ENCODE data around the gene GRK5. TPM values are rescaled to one million over a fixed set of nuclear protein-coding genes. Genes with fewer than 3 reads are reported as not detected.

Gene GRK5
- total RNA-seq, 1 experiment from 2014 or later, result 29.0 TPM

DNA sequence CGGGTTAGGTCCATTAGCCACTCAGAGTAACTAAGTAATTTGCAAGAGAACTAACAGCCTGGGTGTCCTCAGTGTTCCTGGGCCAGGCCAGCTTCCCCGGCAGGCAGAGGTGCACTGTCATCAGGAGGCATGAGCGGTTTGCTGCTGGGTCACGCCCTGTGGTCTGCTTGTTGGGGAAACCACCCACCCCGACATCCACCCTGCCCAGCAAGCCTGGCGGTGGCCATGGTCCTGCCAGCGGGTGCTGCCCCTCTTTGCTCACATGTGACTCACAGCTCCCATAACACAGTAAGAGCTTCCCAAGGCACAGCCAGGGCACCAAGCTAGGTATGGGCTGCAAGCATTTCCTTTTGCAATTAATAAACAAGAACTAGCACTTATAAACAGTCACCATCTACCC lies 259.3 kb downstream of the GRK5 start:
- H3K9me3 ChIP-seq (ENCODE audit: control insufficient read depth, insufficient read depth, low read depth, low read length), result no peaks in the 10 kb centered on the region
- in situ Hi-C loops (cut with HindIII; ENCODE audit: low pct_unique_long_range_greater_than_20kb, low sequenced_read_pairs), result no loop called here
- H3K4me1 ChIP-seq (ENCODE audit: control insufficient read depth, insufficient read depth, low read length), result 0 out of 2 replicates have a peak, but pooled peaks cover 2% of the 10 kb centered on the region
- BruUV-seq (replicated peaks), result no TSS peak
- H3K27me3 ChIP-seq (ENCODE audit: control insufficient read depth, insufficient read depth, low read length), result no peaks in the 10 kb centered on the region
- no peak for DNase-seq (ENCODE audit: low read depth, low spot score)
- POLR2A ChIA-PET, result interaction anchor here (0.5 kb wide), 1 partner anchor 14 kb away, joined by 5 read pairs; no protein-coding TSS in a partner anchor
- H3K4me3 ChIP-seq (ENCODE audit: low read depth in 2 of 2, low read length in 2 of 2), result no peak overlapping the region
- peak; percentile 59 for ATAC-seq
- TF ChIP-seq, protein P1, sequence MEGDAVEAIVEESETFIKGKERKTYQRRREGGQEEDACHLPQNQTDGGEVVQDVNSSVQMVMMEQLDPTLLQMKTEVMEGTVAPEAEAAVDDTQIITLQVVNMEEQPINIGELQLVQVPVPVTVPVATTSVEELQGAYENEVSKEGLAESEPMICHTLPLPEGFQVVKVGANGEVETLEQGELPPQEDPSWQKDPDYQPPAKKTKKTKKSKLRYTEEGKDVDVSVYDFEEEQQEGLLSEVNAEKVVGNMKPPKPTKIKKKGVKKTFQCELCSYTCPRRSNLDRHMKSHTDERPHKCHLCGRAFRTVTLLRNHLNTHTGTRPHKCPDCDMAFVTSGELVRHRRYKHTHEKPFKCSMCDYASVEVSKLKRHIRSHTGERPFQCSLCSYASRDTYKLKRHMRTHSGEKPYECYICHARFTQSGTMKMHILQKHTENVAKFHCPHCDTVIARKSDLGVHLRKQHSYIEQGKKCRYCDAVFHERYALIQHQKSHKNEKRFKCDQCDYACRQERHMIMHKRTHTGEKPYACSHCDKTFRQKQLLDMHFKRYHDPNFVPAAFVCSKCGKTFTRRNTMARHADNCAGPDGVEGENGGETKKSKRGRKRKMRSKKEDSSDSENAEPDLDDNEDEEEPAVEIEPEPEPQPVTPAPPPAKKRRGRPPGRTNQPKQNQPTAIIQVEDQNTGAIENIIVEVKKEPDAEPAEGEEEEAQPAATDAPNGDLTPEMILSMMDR (IDR thresholded peaks at IDR 0.05), result no peak
- TF ChIP-seq, protein P2, sequence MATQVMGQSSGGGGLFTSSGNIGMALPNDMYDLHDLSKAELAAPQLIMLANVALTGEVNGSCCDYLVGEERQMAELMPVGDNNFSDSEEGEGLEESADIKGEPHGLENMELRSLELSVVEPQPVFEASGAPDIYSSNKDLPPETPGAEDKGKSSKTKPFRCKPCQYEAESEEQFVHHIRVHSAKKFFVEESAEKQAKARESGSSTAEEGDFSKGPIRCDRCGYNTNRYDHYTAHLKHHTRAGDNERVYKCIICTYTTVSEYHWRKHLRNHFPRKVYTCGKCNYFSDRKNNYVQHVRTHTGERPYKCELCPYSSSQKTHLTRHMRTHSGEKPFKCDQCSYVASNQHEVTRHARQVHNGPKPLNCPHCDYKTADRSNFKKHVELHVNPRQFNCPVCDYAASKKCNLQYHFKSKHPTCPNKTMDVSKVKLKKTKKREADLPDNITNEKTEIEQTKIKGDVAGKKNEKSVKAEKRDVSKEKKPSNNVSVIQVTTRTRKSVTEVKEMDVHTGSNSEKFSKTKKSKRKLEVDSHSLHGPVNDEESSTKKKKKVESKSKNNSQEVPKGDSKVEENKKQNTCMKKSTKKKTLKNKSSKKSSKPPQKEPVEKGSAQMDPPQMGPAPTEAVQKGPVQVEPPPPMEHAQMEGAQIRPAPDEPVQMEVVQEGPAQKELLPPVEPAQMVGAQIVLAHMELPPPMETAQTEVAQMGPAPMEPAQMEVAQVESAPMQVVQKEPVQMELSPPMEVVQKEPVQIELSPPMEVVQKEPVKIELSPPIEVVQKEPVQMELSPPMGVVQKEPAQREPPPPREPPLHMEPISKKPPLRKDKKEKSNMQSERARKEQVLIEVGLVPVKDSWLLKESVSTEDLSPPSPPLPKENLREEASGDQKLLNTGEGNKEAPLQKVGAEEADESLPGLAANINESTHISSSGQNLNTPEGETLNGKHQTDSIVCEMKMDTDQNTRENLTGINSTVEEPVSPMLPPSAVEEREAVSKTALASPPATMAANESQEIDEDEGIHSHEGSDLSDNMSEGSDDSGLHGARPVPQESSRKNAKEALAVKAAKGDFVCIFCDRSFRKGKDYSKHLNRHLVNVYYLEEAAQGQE (IDR thresholded peaks at IDR 0.05; ENCODE audit: insufficient read depth in 1 of 2, low read depth in 2 of 2, low read length in 1 of 2), result no peak
- TF ChIP-seq TCF7L2 (IDR thresholded peaks at IDR 0.05; ENCODE audit: low read depth, low read length) (no peak), POLR2AphosphoS5 (IDR thresholded peaks at IDR 0.05; ENCODE audit: low read depth, low read length) (no peak), SIN3A (IDR thresholded peaks at IDR 0.05; ENCODE audit: borderline replicate concordance, insufficient read depth, low read depth, low read length) (no peak)
- H3K27ac ChIP-seq (ENCODE audit: low read length), result no peak overlapping the region
- CTCF ChIA-PET, result no interaction called here
- H3K36me3 ChIP-seq (ENCODE audit: control insufficient read depth, insufficient read depth, low read length), result no peaks in the 10 kb centered on the region
- intact Hi-C loops (cut with micrococcal nuclease; ENCODE audit: unreplicated experiment), result no loop called here

DNA sequence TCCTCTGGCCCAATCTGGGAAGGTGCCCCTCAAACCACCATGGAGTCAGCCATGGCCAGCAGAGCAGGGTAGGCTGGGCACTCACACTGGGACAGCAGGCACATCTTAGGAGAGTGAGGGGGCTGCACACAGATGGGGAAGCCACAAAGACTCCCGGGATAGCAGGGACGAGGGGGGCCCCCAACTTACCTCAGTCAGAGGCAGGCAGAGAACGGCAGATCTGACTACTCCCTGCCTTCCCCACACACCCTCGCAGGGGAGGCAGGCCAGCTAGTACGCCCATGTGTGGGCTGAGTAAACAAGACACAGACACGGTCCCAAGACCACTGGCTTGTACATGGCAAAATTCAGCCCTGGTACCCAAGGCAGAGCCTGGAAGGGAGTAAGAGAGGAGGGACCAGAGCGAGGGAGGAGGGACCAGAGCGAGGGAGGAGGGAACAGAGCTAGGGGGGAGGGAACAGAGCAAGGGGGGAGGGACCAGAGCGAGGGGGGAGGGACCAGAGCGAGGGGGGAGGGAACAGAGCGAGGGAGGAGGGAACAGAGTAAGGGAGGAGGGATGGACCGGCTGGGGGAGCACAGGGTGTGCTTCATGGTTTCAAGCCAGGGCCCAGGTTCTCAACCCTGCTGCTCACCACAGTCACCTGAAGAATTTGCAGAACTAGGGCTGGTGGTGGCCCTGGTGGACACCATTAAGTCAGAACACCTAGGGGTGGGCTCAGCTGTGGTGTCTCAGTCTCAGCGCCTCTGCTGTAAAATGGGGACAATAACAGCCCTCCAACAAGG lies 261.4 kb downstream of the GRK5 start:
- ATAC-seq (0 out of 2 replicates have a peak, but pooled peaks have one; percentile 31), DNase-seq (ENCODE audit: low read depth, low spot score) (no peak)
- no peak overlapping the region for H3K4me3 ChIP-seq (ENCODE audit: low read depth in 2 of 2, low read length in 2 of 2)
- ChIA-PET CTCF (no interaction called here), POLR2A (no interaction called here)
- H3K36me3 ChIP-seq (ENCODE audit: control insufficient read depth, insufficient read depth, low read length), result no peaks in the 10 kb centered on the region
- 0 out of 2 replicates have a peak, but pooled peaks cover 2% of the 10 kb centered on the region for H3K4me1 ChIP-seq (ENCODE audit: control insufficient read depth, insufficient read depth, low read length)
- in situ Hi-C loops (cut with HindIII; ENCODE audit: low pct_unique_long_range_greater_than_20kb, low sequenced_read_pairs), result no loop called here
- H3K9me3 ChIP-seq (ENCODE audit: control insufficient read depth, insufficient read depth, low read depth, low read length), result no peaks in the 10 kb centered on the region
- no peaks in the 10 kb centered on the region; the same call in 1 of the 2 replicates for H3K27me3 ChIP-seq (ENCODE audit: control insufficient read depth, insufficient read depth, low read length)
- intact Hi-C loops (cut with micrococcal nuclease; ENCODE audit: unreplicated experiment), result no loop called here
- TF ChIP-seq SIN3A (IDR thresholded peaks at IDR 0.05; ENCODE audit: borderline replicate concordance, insufficient read depth, low read depth, low read length) (no peak), TCF7L2 (IDR thresholded peaks at IDR 0.05; ENCODE audit: low read depth, low read length) (no peak), POLR2AphosphoS5 (IDR thresholded peaks at IDR 0.05; ENCODE audit: low read depth, low read length) (no peak)
- TF ChIP-seq, protein P1 (IDR thresholded peaks at IDR 0.05), result no peak
- TF ChIP-seq, protein P2 (IDR thresholded peaks at IDR 0.05; ENCODE audit: insufficient read depth in 1 of 2, low read depth in 2 of 2, low read length in 1 of 2), result no peak
- no TSS peak for BruUV-seq (replicated peaks)
- H3K27ac ChIP-seq (ENCODE audit: low read length), result no peak overlapping the region

Data from Panc1 (cell line).